HepG2 (cell line): ENCODE measurements around the gene DSCAM. TPM values are rescaled to one million over a fixed set of nuclear protein-coding genes. Genes with fewer than 3 reads are reported as not detected.

Experiments
- MAF1 ChIP-seq: sonication (generic); formaldehyde crosslinking; IDR thresholded peaks from 2 replicates; pipeline ENCODE4 v1.5.0; 2020; ENCODE audit warnings: missing genetic modification reagents, borderline replicate concordance
- NBN ChIP-seq: fragments of 450-650 bp; conservative IDR thresholded peaks from 2 replicates; pipeline ENCODE4 v1.6.1; 2017
- ZHX2 ChIP-seq, 2 experiments: sonication (generic) in 1 of 2; formaldehyde crosslinking in 1 of 2; IDR thresholded peaks; 2 replicates each; pipeline versions ENCODE4 v1.6.1 to v1.9.0; 2014 to 2022; ENCODE audit warnings: antibody characterized with exemption in 1 of 2, borderline replicate concordance in 1 of 2, inconsistent platforms in 1 of 2, low read depth in 1 of 2, missing genetic modification reagents in 1 of 2
- ZKSCAN1 ChIP-seq: fragments of 150-350 bp; IDR thresholded peaks from 2 replicates; pipeline ENCODE4 v1.6.1; 2014; ENCODE audit warnings: low read length
- ZNF281 ChIP-seq: sonication (generic); formaldehyde crosslinking; IDR thresholded peaks from 2 replicates; pipeline ENCODE4 v1.4.0; 2020; ENCODE audit warnings: missing genetic modification reagents, borderline replicate concordance
- polyA plus RNA-seq, 8 experiments: library from polyadenylated mRNA; depleted of rRNA in 3 of 8; stranded (reverse) in 7 of 8; unstranded in 1 of 8; fragments of >200 nt; fragmentation: Illumina TruSeq in 4 of 8; extraction: Trizol in 4 of 8; gene quantifications; 2 replicates each; pipeline versions ENCODE4 v1.2.1 to v1.2.3, GENCODE V29; 2011 to 2016; ENCODE audit warnings: low read depth in 4 of 8, missing spikeins in 1 of 8, mixed read lengths in 1 of 8; ENCODE audit not compliant: insufficient read depth in 1 of 8
- total RNA-seq, 5 experiments: library from RNA; depleted of rRNA; stranded (reverse); fragments of >200 nt; fragmentation: Illumina TruSeq; extraction: Trizol; gene quantifications; 2 replicates each; pipeline ENCODE4 v1.2.3, GENCODE V29; 2016; ENCODE audit warnings: low read depth in 1 of 5

DSCAM gene
- total and polyA plus RNA-seq, 2 of the 13 experiments (the other 11 are each of a cell fraction or from before 2014, with no cell fraction given) = not detected

- TF ChIP-seq ZHX2 (IDR thresholded peaks at IDR 0.05; ENCODE audit: low read depth) (no peak), ZHX2 (CRISPR knock-in tag; IDR thresholded peaks at IDR 0.05; ENCODE audit: borderline replicate concordance) (no peak), ZKSCAN1 (no peak), MAF1 (CRISPR knock-in tag) (no peak), ZNF281 (CRISPR knock-in tag) (no peak), NBN (no peak)
Measured at GRCh38 chr21:40294345-40294744, 552.6 kb downstream of the DSCAM start (continued).
